ENCODE data around the gene CCDC180.
"Not testable (repeated sequence)": the region's sequence is repeated elsewhere in the genome, so short reads cannot be mapped to it uniquely, and the experiment has no call there.

Gene CCDC180

DNA sequence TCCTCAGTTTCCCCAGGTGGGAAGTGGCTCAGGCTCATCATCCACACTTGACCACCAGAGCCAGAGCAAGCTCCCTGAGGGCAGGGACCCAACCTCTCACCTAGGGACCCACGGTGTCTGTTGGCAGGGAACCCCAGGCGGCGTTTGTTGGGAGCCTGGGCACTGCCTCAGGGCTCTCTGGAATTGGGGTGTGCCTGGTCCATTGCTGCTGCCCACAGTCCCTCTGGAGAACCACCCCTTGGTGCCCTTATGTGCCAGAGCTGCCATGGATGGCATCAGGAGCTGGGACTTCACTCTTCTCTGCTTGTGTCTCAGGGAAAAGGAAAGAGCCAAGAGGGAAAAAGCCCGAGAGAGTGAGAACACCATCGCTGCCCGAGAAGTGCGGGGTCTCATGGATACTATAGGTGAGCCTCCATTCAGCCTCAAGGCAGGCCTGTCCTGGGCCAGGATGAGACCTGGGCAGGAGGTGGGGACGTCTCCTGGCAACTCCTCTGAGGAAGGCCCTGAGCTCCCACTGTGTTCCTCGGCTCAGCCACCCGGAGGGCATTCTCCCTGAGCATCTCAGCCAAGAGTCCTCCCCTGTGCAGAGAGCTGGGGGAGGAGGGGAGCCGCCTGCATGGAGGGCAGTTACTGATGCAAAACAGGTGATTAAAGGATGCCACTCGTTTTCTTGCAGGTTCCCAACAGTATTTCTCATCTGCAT lies 4.5 kb downstream of the CCDC180 start:
- DNase-seq: no peak

DNA sequence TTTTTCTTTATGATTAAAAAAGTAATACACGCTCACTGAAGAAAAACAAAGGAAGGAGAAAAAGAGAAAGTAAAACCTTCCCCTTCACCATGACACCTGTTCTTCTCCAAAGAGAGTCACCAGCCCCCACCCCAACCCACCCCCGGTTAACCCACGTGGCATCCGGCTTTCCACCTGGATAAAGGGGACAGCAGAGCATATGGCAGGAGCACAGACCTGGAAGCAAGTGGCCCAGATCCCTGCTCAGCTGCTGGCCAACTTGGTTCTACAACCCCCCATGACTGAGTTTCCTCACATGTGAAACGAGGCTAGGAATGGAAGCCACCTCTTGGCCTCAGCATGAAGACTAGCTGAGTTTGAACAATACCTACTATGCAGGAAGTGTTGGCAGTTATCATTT lies 5.1 kb downstream of the CCDC180 start:
- DNase-seq: no peak

DNA sequence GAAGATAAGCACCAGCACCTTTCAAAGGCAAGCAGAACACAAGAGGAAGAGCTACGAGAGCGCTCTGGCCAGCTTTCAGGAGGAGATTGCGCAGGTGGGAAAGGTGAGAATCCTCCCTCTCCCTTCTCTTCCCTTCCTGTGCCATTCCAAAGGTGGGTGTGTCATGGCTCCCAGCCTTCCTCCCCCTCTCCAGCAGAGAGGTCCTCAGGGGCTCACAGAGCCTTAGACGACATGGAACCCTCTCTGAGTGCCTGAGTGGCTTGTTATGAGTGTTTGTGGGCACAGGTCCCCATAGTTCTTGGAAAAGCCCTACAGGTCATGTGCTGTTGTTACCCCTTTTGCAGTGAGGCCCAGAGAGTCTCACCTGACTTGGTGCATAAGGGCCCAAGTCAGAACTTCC lies 5.8 kb downstream of the CCDC180 start:
- no peak for DNase-seq

DNA sequence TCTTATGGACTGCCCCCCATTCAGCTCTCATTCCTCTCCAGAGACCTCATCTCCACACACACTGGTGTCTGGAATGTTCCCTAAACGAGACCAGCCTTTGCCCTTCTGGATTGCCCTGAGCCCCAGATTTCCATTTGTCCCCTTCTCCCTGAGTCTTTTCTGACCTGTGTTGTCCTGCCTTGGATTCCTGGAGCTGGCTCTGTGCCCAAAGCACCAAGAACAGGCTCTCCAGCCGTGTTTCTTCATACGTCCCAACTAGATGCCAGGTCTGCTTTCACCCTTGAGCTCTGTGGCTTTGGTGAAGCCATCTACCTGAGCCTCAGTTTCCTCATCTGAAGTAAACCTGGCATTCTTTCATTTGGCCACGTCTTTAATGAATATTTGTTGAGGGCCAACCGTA lies 6.3 kb downstream of the CCDC180 start:
- DNase-seq: no peak

DNA sequence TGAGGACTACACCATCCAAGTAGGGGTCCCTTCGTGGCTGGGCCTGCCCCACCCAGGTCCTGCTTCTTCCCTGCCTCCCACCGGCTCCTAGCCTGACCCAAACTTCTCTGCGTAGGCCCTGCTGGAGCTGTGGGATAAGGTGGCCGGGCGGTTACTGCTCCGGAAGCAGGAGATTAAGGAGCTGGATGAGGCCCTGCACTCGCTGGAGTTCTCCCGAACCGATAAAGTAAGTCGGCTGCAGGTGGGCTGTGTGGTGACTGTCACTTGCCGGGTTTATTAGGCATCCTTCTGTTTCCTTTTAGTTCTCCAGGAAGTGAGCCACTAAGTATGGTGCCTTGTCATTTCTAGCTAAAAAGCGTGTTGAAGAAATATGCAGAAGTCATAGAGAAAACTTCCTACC lies 7.0 kb downstream of the CCDC180 start:
- no peak for DNase-seq

DNA sequence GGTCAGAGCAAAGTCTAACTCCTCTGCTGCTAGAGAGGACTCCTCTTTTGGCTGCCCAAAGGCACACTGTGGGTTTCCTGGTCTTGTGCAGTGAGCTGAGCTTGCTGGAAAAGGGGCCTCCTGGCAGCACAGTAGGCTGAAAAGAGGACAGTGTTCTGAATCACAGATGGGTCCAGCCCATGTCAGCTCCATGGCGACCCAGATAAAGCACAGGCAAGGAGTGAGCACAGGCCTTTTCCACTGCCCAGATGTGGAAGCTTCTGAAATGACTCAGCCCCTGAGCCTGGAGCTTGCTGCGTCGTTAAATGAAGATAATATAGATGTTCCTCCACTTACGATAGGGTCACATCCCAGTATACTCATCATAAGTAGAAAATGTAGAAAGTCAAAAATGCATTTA lies 8.1 kb downstream of the CCDC180 start:
- DNase-seq: no peak

DNA sequence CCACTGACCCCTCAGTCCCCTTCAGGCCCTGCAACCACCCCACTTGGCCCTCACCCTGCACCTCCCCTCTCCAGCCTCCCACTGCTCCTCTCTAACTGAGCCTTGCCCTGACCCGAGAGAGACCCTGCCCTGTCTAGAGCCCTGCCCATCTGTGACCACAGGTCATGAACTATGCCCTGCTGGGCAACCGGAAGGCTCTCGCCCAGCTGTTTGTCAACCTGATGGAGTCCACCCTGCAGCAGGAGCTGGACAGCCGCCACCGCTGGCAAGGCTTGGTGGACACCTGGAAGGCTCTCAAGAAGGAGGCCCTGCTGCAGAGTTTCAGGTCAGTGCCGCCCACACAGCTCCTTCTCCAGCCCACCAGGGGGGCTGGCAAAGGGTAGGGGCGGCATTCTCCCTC lies 9.4 kb downstream of the CCDC180 start:
- no peak for DNase-seq

DNA sequence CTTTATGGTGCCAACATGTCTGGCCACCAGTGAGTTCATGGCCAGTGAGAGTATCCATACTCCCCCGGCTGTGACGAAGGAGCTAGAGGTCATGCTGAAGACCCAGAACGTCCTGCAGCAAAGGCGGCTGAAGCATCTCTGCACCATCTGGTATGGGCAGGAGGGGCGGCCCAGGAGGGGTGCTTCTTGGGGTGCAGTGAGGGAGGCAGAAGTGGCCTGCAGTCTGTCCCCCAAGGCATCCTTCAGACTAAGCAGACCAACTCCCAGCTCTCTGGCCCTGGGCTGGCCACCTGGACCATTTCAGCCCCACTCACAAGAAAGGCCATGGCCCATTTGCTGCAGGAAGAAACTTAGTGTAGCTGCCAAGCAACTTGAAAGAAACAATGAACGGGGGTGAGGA lies 11.0 kb downstream of the CCDC180 start:
- DNase-seq: no peak

DNA sequence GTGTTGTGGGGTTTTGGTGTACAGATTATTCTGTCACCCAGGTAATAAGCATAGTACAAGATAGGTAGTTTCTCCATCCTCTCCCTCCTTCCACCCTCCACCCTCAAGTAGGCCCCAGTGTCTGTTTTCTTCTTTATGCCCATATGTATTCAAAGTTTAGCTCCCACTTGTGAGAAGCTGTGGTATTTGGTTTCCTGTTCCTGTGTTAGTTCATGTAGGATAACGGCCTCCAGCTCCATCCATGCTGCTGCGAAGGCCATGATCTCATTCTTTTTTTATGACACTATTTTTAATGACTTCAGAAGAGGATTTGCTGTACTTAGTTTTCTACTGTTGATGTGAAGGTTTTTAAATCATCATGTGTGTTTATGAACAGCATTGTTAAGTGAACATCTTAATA lies 11.9 kb downstream of the CCDC180 start:
- no peak for DNase-seq

DNA sequence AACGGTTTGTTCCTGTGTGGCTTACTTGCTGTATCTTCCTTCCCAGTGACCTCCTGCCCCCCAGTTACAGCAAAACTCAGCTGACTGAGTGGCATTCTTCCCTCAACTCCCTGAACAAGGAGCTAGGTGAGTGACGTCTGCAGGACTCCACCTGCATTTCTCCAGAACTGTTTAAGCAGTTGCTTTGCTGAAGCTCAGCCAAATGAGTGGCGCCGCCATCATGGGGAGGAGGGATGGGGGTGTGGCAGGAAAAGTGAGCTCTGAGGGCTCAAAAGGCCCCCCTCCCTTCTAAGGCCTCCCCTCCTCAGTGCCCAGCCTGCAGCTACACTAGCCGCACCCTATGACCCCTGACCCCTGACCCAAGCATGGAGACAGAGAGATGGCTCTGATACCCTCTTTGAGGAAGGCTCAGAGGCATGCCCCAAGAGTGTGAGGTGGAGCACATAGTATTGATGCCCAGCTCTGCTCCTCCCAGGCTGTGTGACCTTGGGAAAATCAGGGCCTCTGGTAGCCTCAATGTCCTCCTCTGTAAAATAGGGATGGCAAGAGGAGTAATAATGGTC lies 12.7 kb downstream of the CCDC180 start:
- DNase-seq: no peak

DNA sequence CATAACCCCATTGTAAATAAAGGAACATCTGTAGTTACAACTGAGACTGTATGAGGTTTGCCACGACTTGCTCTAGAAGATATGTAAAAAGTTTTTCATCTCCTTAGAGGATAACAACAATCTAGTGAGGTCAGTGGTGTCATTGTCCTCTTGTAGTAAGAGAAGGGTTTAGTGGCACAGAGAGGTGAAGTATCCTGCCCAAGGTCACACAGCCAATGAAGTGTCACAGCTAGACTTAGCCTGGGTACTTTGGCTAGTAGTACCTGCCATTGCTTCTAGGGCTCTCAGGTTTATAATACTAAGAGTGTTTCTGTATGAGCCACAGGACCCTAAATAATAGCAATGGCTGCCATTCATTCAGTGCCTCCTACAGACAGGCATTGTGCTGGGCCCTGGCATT lies 13.8 kb downstream of the CCDC180 start:
- DNase-seq: no peak

DNA sequence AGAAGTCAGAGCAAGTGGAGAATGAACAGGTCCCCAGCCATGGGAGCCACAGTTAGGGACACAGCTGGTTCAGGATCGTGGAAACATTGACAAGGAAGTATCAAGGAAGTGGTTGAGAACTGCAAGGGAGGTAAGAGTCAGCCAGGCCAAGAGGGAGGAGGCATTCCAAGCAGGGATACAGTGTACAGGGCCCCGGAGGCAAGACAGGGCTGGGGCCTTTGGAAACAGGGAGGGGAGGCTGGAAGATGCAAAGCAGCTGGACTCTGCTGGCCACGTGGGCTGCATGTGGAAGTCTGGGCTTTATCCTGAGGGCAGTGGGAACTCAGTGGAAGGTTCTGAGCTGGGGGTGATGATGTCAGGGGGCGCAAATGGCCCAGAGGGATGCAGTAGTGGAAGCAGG lies 14.2 kb downstream of the CCDC180 start:
- no peak for DNase-seq

DNA sequence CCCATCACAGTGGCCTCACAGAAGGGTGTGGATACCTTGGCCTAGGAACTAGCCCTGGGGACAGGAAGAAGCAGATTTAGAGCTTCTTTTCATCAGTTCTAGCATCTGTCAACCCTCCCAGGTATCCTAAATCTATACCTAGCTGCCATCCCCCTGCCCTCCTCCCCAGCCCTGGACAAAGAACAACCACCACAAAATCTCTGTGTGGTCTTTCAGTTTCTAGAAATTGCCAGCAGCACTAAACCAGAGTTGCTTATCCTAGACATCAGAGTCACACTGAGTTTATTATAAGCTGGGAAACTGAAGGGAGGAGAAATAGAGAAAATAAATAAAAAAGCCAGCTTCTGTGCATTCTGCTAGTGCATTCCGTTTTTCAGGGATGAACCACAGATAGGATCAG lies 14.6 kb downstream of the CCDC180 start:
- DNase-seq: no peak

DNA sequence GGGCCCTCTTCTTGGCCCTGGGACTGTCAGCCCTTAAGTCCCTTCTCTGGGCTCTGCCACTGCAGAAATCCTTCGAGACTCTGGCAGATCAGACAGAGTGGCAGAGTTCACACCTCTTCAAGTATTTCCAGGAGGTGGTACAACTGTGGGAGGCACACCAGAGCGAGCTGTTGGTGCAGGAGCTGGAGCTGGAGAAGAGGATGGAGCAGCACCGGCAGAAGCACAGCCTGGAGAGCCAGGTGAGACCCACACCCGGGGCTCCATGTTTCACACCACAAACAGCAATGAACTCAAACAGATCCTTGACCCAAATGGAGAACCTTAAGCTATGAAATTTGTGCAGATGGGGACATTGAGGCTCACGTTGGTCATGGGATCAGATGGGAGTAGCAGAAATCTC lies 17.5 kb downstream of the CCDC180 start:
- no peak for DNase-seq

DNA sequence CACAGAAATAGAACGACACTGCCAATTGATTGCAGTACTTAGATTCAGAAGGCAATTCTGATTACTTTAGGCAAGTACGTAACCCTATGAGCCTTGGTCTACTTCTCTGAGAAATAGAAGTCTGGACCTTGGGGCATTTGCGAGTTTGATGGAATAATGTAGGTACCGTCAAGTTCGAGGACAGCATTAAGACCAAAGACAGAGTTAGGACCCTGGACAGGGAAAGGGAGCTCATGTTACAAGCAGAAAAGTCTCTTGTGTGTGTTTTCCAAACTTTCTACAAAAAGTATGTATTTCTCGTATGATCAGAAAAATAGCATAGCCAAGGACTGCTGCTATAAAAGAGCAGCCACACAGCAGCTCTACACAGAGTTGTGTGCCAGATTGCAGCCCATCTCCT lies 20.1 kb downstream of the CCDC180 start:
- DNase-seq: no peak

DNA sequence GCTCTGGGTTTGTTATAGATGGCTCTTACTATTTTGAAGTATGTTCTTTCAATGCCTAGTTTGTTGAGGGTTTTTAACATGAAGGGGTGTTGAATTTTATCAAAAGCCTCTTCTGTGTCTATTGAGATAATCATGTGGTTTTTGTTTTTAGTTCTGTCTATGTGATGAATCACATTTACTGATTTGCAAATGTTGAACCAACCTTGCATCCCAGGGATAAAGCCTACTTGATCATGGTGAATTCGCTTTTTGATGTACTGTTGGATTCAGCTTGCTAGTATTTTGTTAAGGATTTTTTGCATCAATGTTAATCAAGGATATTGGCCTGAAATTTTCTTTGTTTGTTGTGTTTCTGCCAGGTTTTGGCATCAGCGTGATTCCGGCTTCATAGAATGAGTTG lies 25.5 kb downstream of the CCDC180 start:
- no peak for DNase-seq

DNA sequence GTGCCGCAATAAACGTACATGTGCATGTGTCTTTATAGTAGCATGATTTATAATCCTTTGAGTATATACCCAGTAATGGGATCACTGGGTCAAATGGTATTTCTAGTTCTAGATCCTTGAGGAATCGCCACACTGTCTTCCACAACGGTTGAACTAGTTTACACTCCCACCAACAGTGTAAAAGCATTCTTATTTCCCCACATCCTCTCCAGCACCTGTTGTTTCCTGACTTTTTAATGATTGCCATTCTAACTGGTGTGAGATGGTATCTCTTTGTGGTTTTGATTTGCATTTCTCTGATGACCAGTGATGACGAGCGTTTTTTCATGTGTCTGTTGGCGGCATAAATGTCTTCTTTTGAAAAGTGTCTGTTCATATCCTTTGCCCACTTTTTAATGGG lies 28.2 kb downstream of the CCDC180 start:
- not testable (repeated sequence) for DNase-seq

DNA sequence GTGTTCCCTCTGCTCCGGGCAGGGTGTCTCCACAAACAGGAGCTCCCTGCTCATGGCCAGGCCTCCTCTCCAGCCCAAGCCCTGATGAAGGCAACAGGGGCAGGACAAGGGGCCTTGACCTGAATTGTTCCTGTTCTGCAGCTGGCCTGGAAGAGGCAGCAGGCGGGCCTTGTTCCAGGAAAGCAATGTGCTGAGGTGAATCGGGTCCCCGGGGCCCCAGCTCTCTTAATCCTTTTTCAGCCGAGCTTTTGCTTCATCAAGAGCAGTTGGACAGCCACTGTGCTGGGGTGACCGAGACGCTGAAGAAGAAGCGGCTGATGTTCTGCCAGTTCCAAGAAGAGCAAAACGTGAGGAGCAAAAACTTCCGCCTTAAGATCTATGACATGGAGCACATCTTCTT lies 41.4 kb downstream of the CCDC180 start:
- DNase-seq: no peak

DNA sequence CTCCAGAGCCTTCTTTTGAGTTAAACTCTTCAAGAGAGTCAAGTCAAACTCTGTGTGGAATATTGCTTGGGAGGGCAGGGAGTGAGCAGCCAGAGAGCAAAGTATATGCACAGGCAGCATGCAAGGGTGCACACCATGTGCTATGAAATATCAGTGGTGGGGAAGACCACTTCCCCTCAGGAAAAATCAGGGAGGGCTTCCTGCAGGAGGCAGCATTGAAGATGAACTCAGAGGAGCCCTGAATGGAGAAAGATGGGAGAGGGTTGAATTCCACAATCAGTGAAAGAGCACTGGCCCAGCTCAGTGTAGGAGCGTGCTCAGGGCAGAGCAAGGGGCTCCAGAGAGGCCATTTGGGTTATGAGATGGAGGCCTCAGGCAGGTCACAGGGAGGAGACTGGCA lies 41.9 kb downstream of the CCDC180 start:
- no peak for DNase-seq

DNA sequence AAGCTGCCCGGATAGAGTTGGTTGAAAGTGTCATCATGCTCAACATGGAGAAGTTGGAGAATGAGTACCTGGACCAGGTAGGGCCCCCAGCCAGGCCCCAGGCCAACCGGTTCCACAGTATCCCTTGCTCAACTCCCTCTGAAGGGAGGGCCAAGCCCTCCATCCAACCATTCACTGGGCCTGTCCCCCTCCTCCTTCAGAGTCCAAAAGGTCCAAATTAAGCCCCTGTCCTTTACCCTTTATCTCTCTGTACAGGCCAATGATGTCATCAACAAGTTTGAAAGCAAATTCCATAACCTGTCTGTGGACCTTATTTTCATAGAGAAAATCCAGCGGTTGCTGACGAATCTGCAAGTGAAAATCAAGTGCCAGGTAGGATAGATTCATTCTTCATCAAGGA lies 47.2 kb downstream of the CCDC180 start:
- no peak for DNase-seq

DNA sequence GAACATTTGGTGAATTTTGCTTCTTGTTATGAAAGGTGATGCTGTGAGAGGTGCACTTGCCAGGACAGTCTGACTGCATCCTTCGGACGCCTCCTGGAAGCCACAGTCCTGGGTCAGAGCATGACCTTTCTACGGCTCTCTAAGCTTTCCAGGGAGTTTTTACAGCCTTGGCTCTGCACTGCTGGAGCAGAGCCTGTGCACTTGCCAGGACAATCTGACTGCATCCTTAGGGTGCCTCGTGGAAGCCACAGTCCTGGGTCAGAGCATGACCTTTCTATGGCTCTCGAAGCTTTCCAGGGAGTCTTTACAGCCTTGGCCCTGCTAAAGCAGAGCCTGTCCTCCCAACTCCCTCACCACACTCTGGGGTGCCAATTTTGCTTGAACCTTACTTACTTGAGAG lies 49.6 kb downstream of the CCDC180 start:
- DNase-seq: no peak

Measured in activated CD4-positive, alpha-beta T cell treated with anti-CD3 and anti-CD28 coated beads, Interleukin-2, amount 50 U/mL, for 4 hours (primary cell).